Neural crest cell (in vitro differentiated cells): ENCODE data around the gene DACH1. TPM values are rescaled to one million over a fixed set of nuclear protein-coding genes. Genes with fewer than 3 reads are reported as not detected.

ENCODE experiments used
- DNase-seq: peaks from one replicate; pipeline ENCODE4 v3.0.0; 2021; ENCODE audit warnings: low read depth, mixed read lengths, low spot score
- H3K27ac Mint-ChIP-seq: one replicate; pipeline ENCODE4 v1.8.0; 2021; ENCODE audit warnings: mild to moderate bottlenecking, mixed read lengths; ENCODE audit not compliant: unreplicated experiment
- H3K27me3 Mint-ChIP-seq: 2 replicates; pipeline ENCODE4 v1.8.0; 2021; ENCODE audit warnings: low read depth, mild to moderate bottlenecking, mixed read lengths
- H3K36me3 Mint-ChIP-seq: 2 replicates; pipeline ENCODE4 v1.8.0; 2021; ENCODE audit warnings: low read depth, mild to moderate bottlenecking, mixed read lengths
- H3K4me1 Mint-ChIP-seq: 2 replicates; pipeline ENCODE4 v1.8.0; 2021; ENCODE audit warnings: mixed read lengths
- H3K4me3 Mint-ChIP-seq: one replicate; pipeline ENCODE4 v1.8.0; 2021; ENCODE audit warnings: mild to moderate bottlenecking, mixed read lengths
- H3K9me3 Mint-ChIP-seq: 2 replicates; pipeline ENCODE4 v1.8.0; 2021; ENCODE audit warnings: mixed read lengths
- total RNA-seq: library from RNA; stranded (reverse); gene quantifications from 2 replicates; pipeline ENCODE4 v1.2.1, GENCODE V29; 2021
- TF ChIP-seq, protein P1 (sequence below): fragments of 200-600 bp; sonication (generic); conservative IDR thresholded peaks from 2 replicates; pipeline ENCODE4 v1.5.0; 2021; ENCODE audit warnings: antibody characterized with exemption, mild to moderate bottlenecking

DACH1 gene
- total RNA-seq, 1 donor from 2014 or later: 23.7 TPM

DNA sequence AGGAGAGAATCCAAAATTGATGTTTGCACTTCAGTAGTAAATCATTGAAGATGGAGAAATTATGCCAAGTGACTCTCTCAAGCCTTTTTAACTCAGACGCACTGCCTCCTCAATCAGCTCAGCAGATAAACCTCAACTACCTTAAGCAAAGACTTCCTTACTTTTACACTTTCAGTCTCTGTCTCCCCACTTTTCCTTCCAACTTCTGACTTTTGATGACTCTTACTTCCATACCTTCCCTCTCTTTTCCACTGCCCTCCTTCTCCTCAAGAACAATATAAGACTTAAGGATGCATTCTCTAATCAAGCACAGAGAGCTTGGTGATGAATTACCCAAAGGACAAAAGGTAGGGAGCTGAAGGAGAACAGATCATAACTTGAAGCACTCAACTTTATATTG, 4.8 kb upstream of the DACH1 start:
- H3K36me3 Mint-ChIP-seq: no peaks in the 10 kb centered on the region
- no peaks in the 10 kb centered on the region for H3K9me3 Mint-ChIP-seq
- peak overlapping the region; percentile 2 for H3K4me3 Mint-ChIP-seq
- H3K4me1 Mint-ChIP-seq: peaks cover 48% of the 10 kb centered on the region
- no peak for DNase-seq
- TF ChIP-seq, protein P1, sequence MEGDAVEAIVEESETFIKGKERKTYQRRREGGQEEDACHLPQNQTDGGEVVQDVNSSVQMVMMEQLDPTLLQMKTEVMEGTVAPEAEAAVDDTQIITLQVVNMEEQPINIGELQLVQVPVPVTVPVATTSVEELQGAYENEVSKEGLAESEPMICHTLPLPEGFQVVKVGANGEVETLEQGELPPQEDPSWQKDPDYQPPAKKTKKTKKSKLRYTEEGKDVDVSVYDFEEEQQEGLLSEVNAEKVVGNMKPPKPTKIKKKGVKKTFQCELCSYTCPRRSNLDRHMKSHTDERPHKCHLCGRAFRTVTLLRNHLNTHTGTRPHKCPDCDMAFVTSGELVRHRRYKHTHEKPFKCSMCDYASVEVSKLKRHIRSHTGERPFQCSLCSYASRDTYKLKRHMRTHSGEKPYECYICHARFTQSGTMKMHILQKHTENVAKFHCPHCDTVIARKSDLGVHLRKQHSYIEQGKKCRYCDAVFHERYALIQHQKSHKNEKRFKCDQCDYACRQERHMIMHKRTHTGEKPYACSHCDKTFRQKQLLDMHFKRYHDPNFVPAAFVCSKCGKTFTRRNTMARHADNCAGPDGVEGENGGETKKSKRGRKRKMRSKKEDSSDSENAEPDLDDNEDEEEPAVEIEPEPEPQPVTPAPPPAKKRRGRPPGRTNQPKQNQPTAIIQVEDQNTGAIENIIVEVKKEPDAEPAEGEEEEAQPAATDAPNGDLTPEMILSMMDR: no peak
- H3K27ac Mint-ChIP-seq: no peak overlapping the region
- H3K27me3 Mint-ChIP-seq: peaks cover 39% of the 10 kb centered on the region

GRCh38 chr13:71871176-71871754, 4.3 kb upstream of the DACH1 start:
- Mint-ChIP-seq H3K4me3 (no peak overlapping the region), H3K4me1 (peaks cover 43% of the 10 kb centered on the region), H3K27me3 (peaks cover 39% of the 10 kb centered on the region), H3K27ac (no peak overlapping the region), H3K36me3 (no peaks in the 10 kb centered on the region), H3K9me3 (no peaks in the 10 kb centered on the region)
- no peak for DNase-seq
- TF ChIP-seq, protein P1: no peak

GRCh38 chr13:71870100-71870499, 3.1 kb upstream of the DACH1 start:
- Mint-ChIP-seq H3K36me3 (no peaks in the 10 kb centered on the region), H3K4me3 (peak overlapping the region; percentile 52), H3K4me1 (peaks cover 41% of the 10 kb centered on the region), H3K27me3 (peaks cover 39% of the 10 kb centered on the region), H3K27ac (no peak overlapping the region), H3K9me3 (no peaks in the 10 kb centered on the region)
- TF ChIP-seq, protein P1: no peak
- no peak for DNase-seq

DNA sequence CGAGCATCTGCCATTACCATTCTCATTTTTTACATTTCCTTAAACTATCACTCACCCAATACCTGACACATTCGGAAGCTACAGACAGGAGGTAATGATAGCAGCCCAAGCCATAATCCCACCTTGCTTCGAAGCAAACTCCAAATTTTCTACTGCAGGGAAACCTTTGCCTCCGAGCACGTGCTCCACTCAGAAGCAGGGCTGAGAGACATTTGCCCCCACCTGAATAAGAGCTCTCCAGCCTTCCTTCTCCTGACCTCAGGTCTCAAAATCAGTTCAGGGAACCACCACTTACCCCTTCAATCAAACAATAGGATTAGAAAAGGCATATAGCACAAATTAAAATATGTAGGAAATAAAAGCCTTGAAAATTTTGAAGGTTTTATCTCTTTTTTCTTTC, 2.3 kb upstream of the DACH1 start:
- Mint-ChIP-seq H3K36me3 (no peaks in the 10 kb centered on the region), H3K27ac (no peak overlapping the region), H3K27me3 (peaks cover 48% of the 10 kb centered on the region), H3K4me3 (peak overlapping the region; percentile 45), H3K4me1 (peaks cover 41% of the 10 kb centered on the region), H3K9me3 (no peaks in the 10 kb centered on the region)
- TF ChIP-seq, protein P1: no peak
- DNase-seq: no peak

DNA sequence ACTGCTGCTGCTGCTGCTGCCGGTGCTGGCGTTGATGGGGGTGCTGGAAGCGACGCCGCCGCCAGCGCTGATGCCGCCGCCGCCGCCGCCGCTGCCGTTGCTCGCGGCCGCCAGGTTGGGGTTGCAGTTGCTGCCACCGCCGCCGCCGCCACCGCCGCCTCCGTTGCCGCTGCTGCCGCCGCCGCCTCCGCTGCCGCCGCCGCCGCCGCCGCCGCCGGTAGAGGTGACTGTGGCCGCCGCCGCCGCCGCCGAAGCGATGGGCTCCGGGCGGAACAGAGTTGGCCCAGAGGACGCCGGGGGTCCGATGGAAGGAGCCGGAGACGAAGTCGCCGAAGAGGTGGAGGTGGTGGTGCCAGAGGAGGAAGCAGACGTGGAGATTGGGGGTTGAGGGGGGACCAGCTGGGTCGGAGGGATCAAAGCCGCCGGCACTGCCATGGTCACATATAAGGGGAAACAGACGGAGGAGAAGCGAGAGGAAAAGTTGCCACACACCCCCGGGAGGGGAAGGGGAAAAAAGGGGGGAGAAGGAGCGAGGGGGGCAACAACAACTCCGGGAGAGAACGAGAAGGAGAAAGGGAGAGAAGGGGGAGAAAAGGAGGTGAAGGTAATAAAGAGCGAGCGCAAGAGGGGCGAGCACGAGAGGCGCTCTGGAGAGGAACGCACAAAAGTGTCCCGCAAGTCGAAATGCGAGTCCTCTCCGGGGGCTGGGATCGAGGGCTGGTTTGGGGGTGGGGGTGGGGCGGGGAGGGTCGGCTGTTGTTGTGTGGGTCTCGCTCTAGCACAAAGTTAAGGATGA, 471 bp downstream of the DACH1 start:
- H3K36me3 Mint-ChIP-seq: no peaks in the 10 kb centered on the region
- peaks cover 48% of the 10 kb centered on the region for H3K4me1 Mint-ChIP-seq
- H3K27me3 Mint-ChIP-seq: peaks cover 64% of the 10 kb centered on the region
- DNase-seq: peak; percentile 23
- peak overlapping the region; percentile 94 for H3K4me3 Mint-ChIP-seq
- no peaks in the 10 kb centered on the region for H3K9me3 Mint-ChIP-seq
- H3K27ac Mint-ChIP-seq: peak overlapping the region; percentile 71
- TF ChIP-seq, protein P1: no peak
